Prostate gland (tissue), 2 donors: ENCODE results near the gene SPSB3.

Experiments used
- POLR2AphosphoS5 ChIP-seq: sonication (generic); formaldehyde crosslinking; IDR thresholded peaks from one replicate; pipeline ENCODE4 v1.6.1; 2017; ENCODE audit warnings: antibody characterized with exemption
- TF ChIP-seq, protein P1 (sequence below), 4 experiments: fragments of 200-600 bp in 2 of 4; fragments of 450-650 bp in 2 of 4; sonication (generic) in 2 of 4; IDR thresholded peaks; 1 replicate in 3 of 4; 2 replicates in 1 of 4; pipeline ENCODE4 v1.5.1; 2016 to 2019; ENCODE audit warnings: antibody characterized with exemption in 4 of 4, mild to moderate bottlenecking in 2 of 4, moderate library complexity in 2 of 4

DNA sequence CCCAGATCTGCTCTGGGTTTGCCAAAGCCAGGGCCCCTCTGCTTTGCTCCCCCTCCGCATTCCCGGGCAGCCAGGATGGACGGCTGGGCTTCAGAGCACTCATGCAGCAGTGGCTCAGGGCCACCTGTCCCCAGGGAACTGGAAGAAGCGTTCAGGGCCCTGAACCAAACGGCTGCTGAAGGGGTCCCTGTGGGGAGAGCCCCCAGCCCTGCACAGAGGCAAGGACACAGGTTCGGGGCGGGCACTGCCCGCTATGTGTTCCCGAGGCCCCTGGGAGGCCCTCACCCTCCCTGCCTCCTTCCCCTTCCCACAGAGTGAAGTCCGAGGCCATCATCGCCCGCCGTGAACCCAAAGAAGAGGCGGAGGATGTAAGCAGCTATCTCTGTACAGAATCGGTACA, 21.5 kb downstream of the SPSB3 start:
- TF ChIP-seq, protein P1, sequence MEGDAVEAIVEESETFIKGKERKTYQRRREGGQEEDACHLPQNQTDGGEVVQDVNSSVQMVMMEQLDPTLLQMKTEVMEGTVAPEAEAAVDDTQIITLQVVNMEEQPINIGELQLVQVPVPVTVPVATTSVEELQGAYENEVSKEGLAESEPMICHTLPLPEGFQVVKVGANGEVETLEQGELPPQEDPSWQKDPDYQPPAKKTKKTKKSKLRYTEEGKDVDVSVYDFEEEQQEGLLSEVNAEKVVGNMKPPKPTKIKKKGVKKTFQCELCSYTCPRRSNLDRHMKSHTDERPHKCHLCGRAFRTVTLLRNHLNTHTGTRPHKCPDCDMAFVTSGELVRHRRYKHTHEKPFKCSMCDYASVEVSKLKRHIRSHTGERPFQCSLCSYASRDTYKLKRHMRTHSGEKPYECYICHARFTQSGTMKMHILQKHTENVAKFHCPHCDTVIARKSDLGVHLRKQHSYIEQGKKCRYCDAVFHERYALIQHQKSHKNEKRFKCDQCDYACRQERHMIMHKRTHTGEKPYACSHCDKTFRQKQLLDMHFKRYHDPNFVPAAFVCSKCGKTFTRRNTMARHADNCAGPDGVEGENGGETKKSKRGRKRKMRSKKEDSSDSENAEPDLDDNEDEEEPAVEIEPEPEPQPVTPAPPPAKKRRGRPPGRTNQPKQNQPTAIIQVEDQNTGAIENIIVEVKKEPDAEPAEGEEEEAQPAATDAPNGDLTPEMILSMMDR (IDR thresholded peaks at IDR 0.05) = no peak
- no peak for TF ChIP-seq POLR2AphosphoS5
